Renal cortical epithelial cell (primary cell): Measurements from ENCODE around the gene PPL. TPM values are rescaled to one million over a fixed set of nuclear protein-coding genes. Genes with fewer than 3 reads are reported as not detected.
"Not testable (repeated sequence)": the region's sequence is repeated elsewhere in the genome, so short reads cannot be mapped to it uniquely, and the experiment has no call there.

Experiments
- DNase-seq: peaks from one replicate; pipeline ENCODE4 v3.0.0-alpha.2; 2011; ENCODE audit warnings: low read depth
- total RNA-seq: library from RNA; depleted of rRNA; stranded (reverse); fragments of >200 nt; gene quantifications from 2 replicates; pipeline ENCODE4 v1.2.3, GENCODE V29; 2014

The PPL gene
- total RNA-seq, 1 donor from 2014 or later: 35.4 TPM

DNA sequence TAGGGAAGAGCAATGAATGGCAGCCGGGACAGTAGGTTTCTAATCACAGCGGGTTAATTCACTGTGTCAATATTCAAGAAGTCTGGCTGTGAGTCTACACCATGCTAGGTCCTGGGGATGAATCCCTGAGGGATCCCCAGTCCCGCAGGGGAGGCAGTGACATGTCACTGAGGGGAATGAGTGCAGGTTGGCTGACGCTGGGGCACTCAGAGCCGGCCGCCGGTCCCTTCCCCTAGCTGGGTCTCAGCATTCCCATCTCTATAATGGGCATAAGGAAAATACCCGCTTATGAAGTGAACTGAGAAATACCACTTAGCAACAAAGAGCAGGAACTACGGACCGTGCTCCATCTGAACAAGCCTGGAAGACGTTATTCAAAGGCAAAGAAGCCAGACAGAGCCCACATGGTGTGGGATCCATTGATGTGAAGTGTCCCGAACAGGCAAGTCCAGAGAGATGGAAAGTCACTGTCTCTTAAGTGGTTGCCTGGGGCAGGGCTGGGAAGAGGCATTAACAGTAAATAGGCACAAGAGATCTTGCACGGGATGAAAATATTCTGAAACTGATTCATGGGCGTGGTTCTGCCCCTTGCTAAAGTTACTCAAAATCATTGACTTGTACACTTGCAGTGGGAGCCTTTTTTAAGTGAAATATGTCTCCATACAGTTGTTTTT lies 31.9 kb downstream of the PPL start:
- no peak for DNase-seq

DNA sequence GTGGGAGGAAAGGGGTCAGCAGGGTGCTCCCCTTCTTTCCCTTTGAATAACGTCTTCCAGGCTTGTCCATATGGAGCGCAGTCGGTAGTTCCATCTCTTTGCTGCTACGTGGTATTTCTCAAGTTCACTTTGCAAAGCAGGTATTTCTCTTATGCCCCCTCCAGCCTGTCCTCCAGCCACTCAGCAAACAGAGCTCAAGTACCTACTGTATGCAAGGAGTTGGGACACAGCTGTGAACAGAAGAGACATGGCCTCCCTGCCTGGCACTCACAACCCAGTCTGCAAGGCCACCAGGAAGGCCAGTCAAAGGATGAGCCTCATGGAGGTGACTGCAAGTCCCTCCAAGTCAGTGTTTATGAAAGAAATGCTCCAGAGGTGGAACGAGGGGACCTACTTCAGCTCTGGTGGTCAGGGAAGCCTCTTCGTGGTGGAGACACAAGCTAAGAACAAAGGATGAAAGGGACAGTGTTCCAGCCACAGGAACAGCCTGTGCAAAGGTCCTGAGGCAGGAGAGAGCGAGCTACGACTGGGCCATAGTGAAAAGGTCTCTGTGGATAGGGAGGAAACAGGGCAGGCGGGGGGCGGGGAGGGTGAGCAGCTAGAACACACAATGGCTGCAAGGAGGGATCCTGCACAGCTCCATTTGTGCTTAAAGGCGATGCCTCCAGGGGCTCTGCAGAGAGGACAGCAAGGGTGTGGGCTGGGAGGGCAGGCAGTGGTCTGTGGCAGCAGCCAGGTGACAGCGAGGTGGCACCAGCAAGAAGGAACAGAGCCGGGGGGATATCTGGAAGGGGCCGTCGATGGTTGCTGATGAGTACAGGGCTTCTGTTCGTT lies 32.6 kb downstream of the PPL start:
- no peak for DNase-seq

DNA sequence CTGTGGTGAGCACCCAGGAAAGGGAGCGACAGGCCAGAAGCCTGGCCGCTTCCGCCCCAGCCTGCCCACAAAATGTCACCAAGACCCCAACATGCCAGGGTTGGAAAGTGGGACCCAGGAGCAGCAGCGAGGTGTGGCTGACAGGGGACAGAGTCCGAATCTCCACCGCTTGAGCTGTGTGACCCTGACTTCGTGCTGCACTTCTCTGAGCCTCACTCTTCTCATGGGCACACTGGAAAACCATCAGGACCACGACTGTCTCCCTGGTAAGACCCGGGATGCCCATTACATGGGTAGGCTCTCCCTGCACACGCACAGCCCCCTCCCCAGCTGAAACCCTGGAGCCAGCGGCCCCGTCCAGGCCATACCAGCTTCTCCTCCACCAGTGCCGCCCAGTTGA lies 34.9 kb downstream of the PPL start:
- no peak for DNase-seq

DNA sequence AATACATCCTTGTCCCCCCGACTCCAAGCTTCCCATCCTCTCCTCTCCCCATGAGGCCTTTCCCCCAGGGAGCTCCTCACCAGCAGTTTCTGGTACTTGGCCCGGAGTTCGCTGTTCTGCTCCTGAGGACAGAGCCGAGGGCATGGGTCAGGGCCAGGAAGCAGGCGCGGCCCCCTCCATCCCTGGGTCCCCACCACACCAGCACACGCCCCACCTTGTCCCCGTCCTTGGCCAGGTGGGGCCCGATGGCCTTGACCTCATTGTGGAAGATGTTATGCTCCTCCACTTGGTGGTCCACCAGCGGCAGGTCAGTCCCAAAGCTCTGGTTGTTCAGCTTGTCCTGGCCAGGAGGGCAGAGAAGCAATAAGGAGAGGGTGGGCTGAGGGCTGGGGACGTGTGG lies 36.2 kb downstream of the PPL start:
- DNase-seq: no peak

DNA sequence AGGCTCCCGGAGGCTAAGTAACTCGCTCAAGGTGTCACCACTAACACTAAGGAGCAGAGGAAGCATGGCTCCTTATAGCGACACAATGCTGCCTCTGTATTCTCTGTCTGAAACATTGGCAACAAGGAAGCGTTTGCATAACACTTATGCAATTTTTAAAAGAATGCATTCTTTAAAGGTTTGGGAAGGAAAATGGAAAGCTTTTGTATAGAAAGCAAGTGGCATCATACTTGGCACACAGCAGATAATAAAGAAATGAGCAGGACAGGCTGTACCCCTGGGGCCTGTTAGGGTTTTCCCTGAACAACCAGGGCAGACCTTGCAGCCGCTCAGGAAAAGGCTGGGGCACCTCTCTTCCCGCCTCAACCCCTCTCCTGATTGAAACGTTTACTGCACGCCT lies 36.9 kb downstream of the PPL start:
- DNase-seq: no peak

DNA sequence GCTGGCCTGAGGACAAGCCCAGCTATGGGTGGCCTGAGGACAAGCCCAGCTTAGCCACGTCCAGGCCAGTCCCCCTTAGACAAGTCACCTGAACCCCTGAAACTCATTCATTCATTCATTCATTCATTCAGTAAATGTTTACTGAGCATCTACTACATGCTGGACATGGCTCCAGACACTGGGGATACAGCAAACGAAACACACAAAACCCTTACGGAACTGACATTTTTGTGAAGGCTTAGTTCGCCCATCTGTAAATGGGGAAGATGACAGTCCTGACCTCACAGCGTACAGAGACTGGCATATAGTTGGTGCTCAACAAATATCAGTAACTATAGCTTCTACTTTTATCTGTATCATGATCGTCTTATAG lies 37.5 kb downstream of the PPL start:
- no peak for DNase-seq

DNA sequence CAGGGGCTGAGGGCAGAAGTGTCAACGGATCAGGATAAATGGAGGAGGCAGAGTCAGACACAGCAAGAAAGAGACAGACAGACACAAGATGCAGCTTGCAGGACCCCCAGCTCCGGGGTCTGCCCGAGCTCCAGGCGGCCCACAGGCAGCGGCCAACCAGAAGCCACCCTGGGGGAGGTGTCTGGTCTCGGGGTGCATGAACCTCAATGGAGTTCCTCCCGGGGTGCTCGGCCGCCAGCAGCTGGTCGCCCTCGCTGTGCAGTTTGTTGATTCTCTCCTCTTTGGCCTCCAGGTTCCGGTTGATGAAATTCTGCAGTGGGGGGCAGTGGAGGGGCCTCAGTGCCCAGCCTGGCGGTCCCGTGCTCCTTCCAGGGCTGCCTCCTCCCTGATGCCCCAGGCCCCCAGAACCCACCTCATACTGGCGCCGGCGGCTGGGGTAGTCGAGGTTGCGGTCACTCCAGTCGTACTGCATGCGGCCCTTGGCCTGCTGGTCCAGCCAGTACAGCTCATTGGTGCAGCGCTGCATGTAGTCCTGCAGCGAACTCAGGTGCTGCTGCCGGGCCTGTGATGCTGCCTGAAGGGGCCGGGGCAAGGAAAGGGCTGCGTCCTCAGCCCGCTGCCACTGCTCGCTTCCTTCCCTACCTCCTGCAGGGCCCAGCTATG lies 38.0 kb downstream of the PPL start:
- DNase-seq: no peak

DNA sequence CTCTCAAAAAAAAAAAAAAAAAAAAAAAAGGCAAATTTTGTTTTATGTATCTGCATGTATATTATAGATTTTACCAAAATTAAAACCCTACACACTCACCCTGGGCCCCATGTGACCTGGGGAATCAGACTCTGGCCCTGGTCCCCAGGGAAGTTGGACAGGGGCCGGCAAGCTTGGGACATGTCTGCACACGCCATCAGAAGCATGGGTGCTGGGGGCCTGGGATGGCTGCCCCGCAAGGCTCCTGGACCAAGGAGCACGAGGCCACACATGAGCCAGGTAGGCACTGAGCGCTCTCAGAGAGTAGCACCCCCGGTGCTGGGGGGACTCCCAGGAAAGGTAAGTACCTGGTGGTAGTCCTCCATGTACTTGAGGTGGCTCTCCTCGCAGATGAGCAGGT lies 39.6 kb downstream of the PPL start:
- no peak for DNase-seq

DNA sequence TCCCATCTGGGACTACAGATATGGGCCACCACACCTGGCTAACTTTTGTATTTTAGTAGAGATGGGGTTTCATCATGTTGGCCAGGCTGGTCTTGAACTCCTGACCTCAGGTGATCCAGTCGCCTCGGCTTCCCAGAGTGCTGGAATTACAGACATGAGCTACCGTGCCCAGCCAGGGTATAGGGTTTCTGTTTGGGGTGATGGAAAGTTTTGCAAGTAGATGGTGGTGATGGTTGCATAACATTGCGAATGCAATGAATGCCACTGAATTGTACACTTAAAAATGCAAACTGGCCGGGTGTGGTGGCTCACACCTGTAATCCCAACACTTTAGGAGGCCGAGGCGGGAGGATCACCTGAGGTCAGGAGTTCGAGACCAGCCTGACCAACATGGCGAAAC lies 40.2 kb downstream of the PPL start:
- not testable (repeated sequence) for DNase-seq

DNA sequence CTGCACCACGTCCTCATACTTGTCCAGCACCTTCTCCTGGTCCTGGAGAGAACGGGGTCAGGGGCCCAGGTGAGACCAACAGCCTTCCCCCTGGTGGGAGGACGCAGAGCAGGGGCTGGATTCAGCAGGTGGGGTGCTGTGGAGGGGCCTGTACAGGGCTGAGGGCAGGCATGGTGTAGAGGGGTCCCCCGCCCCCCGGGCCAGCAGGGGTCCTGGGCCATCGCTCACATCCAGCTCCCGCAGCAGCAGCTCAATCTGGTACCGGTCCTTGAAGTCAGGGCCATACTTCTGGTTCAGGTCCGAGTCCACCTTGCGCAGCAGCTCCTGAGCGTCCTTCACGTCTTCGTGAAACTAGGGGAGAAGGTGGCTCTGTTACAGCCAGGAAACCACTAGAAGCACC lies 41.6 kb downstream of the PPL start:
- DNase-seq: no peak

DNA sequence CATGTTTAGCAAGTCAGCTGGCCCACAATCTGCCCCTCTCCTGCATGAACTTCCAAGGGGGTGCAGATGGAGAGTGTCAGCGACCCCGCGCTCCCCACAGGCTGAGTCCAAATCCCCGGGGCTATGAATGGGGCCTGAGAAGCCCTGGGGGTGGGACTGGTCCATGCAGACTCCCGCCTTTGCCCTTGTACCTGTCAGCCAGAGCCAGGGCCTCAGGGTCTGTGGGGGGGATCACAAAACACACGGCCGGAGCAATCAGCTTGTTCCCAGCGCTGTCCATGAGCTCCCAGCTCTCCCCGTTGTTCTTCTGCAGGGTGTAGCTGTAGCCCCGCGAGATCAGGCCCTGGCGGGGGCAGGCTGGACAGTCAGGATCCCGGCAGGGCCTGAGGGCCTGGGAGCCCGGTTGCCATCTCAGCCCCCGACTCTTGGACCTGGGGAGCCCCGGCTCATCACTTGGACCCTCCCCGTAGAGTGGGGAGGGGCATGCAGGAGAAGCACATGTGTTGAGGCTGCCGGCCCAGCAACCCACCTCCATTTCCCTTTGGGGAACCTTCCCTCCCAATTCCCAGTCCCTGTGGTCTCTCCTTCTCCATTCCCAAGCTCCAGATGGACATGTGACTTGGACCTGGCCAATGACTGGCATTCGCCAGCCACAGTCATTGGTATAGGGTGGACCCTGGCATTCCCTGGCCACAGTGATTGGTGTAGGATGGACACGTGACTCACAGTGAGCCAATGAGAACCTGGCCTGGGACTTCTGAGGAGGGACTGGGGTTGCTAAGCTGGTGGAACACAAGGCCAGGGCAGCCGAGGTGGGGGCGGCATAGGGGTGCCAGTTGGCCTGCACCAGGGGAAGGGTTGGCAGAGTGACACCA lies 42.4 kb downstream of the PPL start:
- DNase-seq: no peak

DNA sequence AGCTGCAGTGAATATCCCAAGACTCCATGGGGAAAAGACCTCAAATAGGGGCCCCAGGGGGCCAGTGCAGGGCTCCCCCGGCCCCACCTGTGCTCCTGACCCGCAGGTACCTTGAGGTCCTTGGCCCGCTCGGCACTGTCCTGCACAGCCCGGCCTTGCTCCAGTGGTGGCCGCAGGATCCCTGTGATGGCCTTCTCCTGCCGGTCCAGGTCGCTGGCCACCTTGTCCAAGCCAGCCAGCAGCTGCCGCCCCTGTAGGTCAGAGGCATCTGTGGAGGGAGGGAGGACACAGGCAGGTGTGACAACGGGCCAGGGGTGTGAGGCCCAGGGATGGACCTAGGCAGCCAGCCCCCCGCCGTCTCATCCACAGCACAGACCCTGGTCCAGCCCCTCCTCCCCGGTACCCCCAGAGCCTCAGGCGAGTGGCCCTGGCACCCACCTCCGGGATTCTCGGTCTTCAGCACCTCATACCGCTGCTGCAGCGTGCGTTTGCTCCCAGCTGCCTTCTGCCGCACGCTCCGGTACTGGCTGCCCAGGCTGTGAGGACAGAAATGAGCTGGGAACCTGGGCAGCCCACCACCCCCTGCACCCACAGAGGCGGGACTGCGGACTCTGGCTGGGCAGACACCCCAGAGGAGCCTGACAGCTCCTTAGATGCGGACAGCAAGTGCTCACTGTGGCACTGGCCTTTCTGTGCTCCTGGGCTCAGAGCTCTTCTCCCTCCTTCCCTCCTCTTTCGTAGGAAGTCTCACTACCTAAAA lies 43.7 kb downstream of the PPL start:
- no peak for DNase-seq

DNA sequence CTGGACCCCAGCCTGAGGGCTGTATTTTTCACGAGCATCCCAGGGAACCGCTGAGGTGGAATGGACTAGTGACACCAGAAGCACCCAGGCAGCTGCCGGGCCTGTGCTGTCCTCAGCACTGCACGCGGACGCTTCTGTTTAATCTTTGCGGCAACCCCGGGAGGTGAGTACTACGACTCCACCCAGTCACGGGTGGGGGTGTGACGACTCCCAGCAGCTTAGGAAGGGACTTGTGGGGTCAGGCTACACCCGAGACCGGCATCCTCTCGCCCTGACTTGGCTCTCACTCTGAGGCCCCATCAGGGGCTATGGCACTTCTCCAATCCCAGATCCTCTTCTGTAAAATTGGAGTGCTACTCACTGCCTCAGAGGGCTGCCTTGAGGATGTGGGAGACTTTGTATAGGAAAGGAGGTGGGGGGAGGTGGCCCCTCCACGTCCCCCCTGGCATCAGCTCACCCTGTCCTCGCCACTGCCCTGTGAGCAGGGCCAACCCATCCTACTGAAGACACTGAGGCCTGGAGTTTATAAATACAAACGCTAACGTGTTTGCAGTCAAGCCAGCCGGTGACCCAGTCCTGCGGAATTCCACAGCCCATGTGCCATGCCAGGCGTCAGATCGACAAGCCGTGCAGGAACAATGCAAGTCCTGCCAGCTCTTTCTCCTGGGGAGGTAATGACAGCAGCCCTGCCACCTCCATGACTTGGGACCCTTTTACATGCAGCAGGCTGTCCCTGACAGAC lies 44.4 kb downstream of the PPL start:
- DNase-seq: no peak

DNA sequence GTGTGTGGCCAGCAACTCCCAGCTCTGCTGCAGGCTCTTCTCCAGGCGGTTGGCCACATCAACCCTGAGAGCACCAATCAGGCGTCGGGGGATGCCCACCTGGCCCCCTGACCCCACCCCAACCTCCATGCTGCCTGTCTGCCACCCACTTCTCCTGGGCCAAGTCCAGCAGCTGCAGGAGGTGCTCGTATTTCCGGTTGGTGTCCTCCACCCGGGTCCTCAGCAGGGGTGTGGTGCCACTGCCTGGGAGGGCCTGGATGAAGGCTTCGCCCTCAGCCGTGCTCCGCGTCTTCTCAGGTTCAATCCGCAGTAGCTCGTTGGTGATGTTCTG lies 45.1 kb downstream of the PPL start:
- DNase-seq: no peak

DNA sequence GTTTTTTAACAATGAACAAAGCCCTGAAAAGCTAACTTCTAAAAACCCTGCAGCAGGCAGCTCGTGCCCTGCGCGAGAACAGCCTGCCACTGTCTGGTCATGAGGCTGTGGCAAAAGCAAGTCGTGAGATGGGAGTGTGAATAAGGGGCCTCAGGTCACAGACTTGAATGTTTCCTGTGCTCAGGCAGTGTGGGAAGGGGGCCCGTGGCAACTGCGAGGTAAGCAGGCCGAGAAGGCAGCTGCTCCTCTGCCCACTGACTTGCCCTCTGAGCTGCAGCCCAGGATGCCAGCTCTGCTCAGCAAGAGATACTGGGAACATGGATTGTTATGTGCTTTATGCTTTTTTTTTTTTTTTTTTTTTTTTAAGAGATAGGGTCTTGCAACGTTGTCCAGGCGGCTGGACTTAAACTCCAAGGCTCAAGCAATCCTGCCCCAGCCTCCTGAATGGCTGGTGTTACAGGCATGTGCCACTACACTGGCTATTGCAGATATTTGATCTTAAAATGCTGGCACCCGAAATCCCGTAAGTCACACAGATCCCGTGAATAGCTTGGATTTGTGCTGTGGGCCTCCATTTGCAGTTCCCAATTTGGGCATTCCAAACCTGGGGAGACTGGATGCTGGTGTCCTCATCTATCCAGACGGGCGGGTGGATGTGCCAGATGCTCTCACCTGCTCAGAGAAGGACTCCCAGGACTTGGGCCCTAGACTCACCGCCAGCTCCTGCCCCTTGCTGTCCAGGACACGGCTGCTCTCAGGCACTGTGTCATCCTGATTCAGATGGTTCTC lies 45.7 kb downstream of the PPL start:
- DNase-seq: no peak

DNA sequence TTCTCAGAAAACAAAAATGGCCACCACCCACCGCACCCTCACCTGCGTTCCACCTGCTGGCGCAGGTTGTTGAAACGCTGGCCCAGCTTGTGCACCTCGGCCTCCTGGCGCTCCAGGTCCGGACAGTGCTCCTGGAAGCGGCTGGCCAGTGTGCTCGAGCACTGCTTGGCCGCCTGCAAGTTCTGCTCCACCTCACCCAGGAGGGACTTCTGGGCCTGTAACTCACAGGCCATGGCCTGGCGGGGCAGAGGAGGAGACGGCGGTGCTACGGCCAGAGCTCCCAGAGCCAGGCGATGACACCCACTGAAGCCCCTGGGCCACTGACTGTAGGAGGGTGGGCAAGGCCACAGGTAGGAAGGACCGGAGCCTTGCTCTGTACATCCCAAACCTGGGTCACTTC lies 46.3 kb downstream of the PPL start:
- no peak for DNase-seq

DNA sequence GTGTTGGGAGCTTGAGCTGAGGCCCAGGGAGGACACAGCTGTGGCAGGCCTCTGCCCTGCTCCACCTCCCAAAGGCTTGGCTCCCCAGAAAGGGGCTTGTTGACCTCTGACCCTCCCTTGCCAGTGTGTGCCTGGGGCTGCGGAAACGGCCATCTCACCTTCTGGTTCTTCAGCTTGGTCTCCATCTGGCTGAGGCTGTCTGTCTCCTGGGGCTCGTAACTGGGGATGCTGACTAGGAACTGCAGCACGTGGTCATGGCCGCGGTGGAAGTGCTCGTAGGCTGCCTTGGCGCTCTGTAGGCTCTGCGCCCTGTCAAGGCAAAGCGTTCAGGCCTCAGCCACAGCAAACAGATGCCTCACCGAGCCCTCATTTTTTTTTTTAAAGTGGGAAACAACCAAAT lies 46.9 kb downstream of the PPL start:
- DNase-seq: no peak

DNA sequence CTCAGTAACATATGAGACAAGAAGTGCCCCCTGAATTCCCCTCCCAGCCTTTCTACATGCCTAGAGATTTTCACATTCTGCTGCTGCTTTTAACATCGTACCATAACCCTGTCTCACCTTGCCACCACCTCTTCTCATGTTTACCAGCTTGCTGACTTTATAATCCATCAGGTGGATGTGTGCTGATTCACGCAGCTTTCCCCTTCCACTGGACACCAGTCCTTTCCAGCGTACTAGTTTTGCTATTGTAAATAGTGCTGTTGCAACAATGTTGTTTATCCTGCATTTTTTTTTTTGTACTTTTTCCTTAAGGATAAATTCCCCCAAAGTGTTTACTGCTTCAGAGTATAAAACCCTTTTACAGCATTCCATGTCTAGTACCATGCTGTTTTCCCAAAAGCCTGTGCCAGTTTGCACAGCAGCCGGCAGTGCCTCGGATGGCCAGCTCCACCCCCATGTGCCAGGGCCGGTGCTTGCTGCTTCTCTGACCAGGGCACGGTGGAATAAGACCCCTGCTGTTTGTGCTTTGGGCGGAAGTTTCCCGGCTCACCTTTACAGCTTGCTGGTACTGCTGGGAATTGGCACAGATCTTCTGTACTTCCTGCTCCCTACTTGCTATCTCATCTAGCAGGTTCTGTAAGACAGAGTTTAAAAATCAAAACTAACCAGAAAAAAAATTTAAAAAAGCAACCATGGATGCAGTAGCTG lies 48.4 kb downstream of the PPL start:
- no peak for DNase-seq

DNA sequence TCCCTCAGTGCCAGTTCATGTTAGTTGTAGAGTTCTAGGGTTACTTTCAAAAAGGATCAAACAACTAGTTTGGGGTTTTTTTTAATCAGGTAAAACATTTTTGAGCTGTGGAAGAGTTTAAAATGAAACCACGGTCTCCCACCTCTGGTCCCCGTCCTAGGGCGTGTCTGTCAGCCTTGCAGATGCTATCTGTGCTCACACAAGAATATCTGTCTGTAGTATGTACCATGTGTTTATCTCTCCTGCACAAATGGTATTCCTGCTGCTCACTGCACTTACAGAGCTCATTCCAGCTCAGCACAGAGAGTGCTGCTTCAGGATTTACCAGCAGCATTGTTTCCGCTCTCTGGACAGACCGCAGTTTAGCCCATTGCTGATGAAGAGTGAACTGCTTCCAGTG lies 50.8 kb downstream of the PPL start:
- DNase-seq: no peak
